GM21737 (cell line): ENCODE measurements around the gene RPA3.
A peak's percentile ranks its signal among the peaks of the same experiment; 100 is the strongest.
"Not testable (repeated sequence)": the region's sequence is repeated elsewhere in the genome, so short reads cannot be mapped to it uniquely, and the experiment has no call there.

ENCODE experiments used
- ATAC-seq: cut with Tn5 transposase; IDR thresholded peaks from one replicate; pipeline ENCODE4 v1.9.1; 2021; ENCODE audit warnings: mild to moderate bottlenecking, moderate library complexity; ENCODE audit not compliant: unreplicated experiment

Gene RPA3

DNA sequence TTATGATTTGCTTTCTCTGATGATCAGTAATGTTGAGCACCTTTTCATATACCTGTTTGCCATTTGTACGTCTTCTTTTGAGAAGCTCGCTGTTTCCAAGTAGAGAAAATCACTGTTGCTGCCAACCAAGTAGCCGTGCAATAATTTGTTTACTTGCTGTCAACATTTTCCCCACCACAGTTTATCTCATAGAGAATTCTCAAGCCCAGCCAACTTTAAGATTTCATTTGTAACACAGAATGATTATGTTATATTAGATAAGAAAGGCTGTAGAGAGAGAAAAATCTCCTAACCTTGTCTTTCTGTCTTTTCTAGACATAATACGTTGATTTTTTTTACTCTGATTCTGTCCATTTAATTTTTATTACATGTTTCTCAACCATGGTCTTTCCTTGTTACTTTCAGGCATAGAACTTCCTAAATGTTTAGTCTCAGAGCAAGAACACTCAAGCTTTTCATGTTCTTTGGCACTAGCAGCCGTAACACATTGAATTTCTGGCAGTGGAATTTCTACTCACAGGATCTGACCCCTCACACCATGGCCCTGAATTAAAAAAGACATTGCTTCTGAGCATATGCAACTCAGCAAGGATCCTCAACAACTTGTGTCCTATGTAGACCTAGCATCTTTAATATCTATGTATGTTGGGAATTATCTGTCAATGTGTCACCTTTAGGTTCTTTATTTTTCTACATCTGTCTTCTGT is 23.1 kb downstream of the RPA3 start:
- ATAC-seq: no peak

GRCh38 chr7:7694542-7694941 is 23.9 kb downstream of the RPA3 start:
- no peak for ATAC-seq

- ATAC-seq: no peak
These were observed 24.5 kb downstream of the RPA3 start for GRCh38 chr7:7693881-7694280.

DNA sequence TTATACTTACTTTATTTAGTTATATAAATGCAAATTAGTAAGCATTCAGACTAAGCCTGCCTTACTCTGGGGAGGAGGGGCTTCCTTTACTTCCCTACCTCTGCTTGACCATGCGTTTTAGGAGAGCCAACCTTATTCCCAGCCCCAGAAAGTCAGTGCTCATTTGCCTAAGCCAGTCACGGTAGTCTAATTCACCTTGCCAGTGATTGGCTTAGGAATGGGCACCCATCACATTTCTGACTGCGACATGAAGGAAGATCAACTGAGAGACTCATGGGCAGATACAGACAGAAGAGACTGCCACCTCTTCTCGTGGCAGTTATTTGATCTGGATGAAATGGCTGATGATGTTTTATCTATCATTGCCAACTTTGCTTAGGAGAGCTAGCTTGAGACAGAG is 29.5 kb downstream of the RPA3 start:
- ATAC-seq: no peak

- ATAC-seq: no peak
These were observed 30.1 kb downstream of the RPA3 start for GRCh38 chr7:7688310-7688709.

- no peak for ATAC-seq
These were observed 30.6 kb downstream of the RPA3 start for GRCh38 chr7:7687800-7688199.

DNA sequence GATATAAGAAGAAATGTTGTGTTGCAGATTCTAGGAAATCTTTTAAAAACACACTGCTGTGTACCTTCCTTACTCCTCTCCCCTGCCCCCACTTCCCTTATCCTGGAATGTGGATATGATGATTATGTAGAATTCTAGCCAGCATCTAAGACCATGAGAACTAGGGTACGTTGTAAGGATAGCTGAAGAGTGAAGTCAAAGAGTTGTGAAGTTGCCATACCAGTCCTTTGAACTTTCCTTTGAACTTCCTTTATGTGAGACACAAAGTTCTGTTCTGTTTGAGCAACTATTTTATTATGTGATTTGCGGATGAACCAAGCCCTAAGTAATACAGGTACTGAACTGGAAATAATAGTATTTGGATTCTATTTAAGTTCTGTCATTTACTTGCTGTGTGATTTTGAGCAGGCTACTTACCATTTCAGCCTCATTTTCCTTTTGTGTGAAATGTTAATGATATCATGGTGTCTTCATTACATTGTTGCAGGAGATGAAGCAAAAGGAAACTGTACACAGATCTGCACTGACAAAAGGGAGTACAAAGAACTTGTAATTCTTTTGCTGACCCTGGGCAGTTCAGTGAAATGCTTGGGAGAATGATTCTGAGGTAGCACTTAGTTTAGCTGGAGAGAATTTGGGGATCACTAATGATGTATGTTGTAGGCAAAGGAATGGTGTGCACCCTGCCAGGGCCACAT is 31.4 kb downstream of the RPA3 start:
- ATAC-seq: no peak

DNA sequence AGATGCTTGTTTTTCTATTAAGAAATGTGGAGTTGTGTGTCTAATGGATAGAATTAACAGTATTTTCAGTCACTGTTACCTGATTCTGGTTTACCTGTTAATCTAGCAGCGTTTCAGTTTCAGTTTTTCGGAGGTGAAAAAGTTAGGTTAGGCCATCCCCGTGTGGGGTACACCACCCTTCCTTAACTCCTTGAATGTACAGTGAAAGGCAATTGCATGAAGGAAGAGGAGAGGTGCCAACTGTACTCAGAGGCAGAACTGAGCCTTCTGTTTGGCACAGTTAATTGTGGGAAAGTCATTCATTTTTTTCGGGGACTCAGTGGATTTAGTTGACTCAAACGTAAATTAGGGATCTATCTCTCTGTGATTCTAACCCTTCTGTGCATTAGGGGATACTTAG is 35.5 kb downstream of the RPA3 start:
- no peak for ATAC-seq

DNA sequence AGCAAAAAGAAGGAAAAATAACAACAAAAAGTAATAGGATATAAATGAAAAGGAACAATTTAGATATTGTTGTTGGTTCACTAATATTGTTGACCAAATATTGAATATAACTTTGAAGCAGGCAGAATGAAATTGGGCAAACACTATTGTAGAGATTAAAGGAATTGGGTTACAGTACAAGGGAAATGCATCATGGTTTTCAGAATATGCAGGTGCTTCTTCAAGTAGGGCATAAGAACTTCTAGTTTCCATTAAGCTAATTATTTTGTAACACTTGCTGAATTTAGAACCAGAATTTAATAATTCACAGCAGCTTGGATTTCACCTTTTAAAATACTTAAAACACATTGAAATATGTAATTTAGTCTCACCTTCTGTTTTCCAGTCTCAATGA is 36.5 kb downstream of the RPA3 start:
- no peak for ATAC-seq

- ATAC-seq: peak; percentile 64
These were observed 37.0 kb downstream of the RPA3 start for GRCh38 chr7:7681191-7681935.

DNA sequence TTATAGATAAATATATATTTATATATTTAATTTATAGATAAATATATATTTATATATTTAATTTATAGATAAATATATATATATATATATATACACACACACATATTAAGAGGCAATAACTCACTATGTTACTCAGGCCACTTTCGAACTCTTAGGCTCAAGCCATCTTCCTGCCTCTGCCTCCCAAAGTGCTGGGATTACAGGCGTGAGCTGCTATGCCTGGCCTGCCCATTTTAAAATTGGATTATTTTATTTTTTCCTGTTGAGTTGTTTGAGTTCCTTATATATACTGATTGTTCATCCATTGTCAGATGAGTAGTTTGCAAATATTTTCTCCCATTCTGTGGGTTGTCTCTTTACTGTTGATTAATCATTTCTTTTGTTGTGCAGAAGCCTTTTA is 38.8 kb downstream of the RPA3 start:
- not testable (repeated sequence) for ATAC-seq

GRCh38 chr7:7675686-7676085 is 42.7 kb downstream of the RPA3 start:
- no peak for ATAC-seq

- ATAC-seq: no peak
These were observed 45.2 kb downstream of the RPA3 start for GRCh38 chr7:7673240-7673550.

GRCh38 chr7:7672545-7673239 is 45.7 kb downstream of the RPA3 start:
- ATAC-seq: no peak

DNA sequence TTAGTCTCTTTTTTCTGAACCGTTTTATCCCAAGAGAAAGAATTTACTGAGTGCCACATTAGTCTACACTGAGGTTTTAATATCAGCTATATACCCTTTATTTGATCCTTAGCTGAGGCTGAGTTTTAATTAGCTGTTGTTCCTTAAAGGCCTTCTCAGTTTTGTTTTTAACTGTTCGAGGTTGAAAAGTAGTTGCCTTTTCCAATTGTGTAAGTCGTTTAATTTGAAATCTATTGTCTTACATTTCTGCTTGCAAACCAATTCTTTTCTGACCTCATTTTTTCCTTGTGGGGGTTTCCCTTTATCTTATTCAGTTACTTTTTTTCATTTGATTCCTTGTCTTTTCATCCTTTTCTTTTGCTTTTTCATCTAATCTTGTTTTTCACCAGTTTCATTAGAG is 47.0 kb downstream of the RPA3 start:
- no peak for ATAC-seq

- ATAC-seq: no peak
These were observed 47.9 kb downstream of the RPA3 start for GRCh38 chr7:7670490-7670889.

GRCh38 chr7:7668706-7669105 is 49.7 kb downstream of the RPA3 start:
- no peak for ATAC-seq

- no peak for ATAC-seq
These were observed 51.2 kb downstream of the RPA3 start for GRCh38 chr7:7667187-7667586.

DNA sequence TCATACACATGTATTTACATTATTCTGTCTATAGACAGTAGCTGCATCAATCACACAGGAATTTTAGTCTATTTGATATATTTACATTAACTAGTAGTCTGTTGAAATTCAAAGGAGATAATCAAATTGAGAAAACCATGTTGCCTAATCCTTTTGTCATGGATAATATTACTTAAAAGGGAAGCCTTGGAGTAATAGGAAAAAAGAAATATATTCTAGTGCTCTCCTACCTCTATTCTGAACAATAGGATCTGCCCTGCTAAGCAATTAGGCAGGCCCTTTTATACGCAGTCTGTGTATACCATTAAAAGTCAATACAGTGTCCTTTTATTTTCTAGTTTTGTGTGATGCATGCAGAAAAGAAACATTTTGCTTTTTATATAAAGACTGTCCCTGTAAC is 53.4 kb downstream of the RPA3 start:
- no peak for ATAC-seq

DNA sequence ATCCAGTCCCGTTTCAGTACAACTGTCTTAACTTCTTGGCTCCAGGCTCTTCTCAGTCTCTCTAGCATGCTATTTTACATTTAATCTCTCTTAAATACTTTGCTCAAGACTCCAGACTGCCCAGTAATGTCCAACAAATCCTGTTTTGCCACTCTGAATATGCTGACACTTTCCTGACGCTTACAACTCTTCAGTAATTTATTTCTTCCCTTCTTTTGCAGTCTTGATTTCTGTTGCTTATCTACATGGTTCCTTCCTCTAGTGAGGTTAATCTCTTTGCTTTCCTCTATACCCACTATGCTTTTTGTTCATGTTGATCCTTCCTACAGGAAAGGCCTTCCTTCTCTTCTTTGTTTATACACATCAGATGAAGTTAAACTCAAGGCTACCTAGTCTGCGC is 54.1 kb downstream of the RPA3 start:
- ATAC-seq: no peak

DNA sequence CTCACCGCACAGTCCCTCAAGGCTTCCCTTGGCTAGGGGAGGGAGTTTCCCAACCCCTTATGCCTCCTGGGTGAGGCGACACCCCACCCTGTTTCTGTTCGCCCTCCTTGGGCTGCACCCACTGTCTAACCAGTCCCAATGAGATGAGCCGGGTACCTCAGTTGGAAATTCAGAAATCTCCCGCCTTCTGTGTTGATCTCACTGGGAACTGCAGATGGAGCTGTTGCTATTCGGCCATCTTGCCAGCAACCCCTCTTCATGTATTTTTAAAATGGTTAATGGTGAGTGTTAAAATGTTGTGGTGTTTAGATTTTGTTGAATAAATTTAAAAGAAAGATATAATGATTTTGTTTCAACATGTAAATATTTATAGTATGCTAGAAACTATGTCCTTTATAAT is 55.9 kb downstream of the RPA3 start:
- ATAC-seq: no peak

GRCh38 chr7:7656459-7656858 is 61.9 kb downstream of the RPA3 start:
- ATAC-seq: not testable (repeated sequence)
